GM20000 (cell line): ENCODE measurements around the gene AP1G1.

Experiments used
- DNase-seq: peaks from one replicate; pipeline ENCODE4 v3.0.0; 2012; ENCODE audit warnings: low spot score
- TF ChIP-seq, protein P1 (sequence below): IDR thresholded peaks from 2 replicates; pipeline ENCODE4 v1.5.1; 2012; ENCODE audit warnings: mild to moderate bottlenecking, control low read depth; ENCODE audit errors: extremely low read depth, missing control alignments

The AP1G1 gene

DNA sequence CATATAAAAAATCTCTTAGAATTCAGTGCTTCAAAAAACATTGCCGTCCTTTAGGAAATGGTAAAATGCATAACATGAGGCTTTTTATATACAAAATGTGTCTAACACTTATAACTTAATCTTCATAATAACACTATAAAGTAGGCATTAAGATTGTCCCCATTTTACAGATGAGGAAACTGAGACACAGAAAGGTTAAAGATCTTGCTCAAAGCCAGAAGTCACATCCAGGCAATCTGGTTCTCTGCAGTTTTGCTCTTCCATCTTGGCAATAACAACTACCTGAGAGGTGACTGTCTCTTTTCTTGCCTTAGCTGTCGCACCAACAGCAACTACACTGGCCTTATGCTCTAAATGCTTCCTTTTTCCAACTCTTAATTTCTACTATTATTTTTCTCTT lies 24.5 kb downstream of the AP1G1 start:
- no peak for DNase-seq
- TF ChIP-seq, protein P1, sequence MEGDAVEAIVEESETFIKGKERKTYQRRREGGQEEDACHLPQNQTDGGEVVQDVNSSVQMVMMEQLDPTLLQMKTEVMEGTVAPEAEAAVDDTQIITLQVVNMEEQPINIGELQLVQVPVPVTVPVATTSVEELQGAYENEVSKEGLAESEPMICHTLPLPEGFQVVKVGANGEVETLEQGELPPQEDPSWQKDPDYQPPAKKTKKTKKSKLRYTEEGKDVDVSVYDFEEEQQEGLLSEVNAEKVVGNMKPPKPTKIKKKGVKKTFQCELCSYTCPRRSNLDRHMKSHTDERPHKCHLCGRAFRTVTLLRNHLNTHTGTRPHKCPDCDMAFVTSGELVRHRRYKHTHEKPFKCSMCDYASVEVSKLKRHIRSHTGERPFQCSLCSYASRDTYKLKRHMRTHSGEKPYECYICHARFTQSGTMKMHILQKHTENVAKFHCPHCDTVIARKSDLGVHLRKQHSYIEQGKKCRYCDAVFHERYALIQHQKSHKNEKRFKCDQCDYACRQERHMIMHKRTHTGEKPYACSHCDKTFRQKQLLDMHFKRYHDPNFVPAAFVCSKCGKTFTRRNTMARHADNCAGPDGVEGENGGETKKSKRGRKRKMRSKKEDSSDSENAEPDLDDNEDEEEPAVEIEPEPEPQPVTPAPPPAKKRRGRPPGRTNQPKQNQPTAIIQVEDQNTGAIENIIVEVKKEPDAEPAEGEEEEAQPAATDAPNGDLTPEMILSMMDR, result no peak

DNA sequence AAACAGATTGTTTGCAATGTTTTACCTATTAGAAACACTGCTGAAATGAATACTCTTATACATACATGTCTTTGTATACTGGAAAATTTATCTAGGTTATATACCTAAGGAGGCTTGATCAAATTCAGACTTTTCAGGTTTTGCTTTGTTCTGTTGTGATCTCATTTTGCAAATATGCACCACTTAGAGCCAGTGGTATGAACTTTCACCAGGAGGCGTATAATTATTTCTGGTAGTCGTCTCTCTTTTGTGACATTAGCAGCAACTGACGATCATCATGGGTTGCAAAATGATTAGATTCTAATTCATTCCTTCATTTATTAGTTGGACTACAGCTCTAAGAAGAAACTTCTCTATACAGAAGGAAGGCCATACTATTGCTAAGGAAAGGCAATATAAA lies 26.9 kb downstream of the AP1G1 start:
- TF ChIP-seq, protein P1, result no peak
- DNase-seq, result no peak

DNA sequence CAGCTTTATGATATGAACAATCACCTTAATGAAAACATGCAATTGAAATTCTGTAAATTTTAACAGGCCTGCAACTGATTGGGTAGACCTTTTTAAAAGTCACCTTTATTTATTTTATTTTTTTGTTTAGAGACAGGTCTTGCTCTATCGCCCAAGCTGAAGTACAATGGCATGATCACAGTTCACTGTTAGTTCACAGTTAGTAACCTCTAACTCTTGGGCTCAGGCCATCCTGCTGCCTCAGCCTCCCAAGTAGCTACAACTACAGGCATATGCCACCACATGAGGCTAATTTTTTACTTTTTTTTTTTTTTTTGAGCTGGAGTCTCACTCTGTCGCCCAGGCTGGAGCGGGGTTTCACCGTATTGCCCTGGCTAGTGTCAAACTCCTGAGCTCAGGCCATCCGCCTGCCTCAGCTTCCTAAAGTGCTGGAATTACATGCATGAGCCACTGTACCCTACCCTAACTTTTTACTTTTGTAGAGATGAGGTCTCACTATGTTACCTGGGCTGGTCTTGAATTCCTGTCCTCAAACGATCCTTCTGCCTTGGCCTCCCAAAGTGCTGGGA lies 28.0 kb downstream of the AP1G1 start:
- TF ChIP-seq, protein P1, result no peak
- DNase-seq, result no peak

DNA sequence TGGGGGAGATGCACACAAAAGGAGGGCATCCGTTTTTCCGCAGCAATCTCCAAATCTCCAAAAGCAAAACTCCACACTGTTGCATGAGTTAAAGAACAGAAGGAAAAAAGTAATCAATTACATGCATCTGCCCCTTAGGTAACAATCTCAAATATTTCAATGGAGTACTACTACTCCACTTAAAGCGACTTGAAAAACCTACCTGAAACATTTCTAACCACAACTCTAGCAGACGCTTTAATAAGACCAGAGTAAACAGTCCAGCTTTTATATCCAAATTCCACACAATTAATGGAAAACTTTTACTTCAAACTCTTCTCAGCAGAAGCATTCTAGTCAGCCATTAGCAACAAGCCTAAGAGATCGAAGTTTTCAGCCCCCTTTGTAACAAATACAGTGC lies 29.9 kb downstream of the AP1G1 start:
- DNase-seq, result no peak
- TF ChIP-seq, protein P1, result no peak

DNA sequence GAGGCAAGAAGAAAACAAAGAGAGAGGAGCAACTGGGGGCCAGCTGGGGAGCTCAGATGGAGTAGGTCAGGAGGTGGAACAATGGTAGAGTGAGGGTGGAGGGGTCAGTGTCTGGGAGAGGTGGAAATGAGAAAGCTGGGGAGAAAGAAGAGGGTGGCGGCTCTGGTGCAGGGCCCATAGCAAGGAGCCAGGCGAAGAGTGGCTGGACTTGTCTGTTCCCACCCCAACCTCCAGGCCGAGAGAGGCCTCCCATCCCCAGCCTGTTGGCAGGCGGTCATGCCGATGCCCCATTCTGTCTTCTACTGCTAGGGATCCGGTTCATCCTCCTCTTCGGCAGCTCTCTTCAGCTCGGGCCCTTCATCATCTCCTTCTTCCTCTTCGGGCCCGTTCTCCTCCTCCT lies 31.3 kb downstream of the AP1G1 start:
- TF ChIP-seq, protein P1, result no peak
- no peak for DNase-seq

DNA sequence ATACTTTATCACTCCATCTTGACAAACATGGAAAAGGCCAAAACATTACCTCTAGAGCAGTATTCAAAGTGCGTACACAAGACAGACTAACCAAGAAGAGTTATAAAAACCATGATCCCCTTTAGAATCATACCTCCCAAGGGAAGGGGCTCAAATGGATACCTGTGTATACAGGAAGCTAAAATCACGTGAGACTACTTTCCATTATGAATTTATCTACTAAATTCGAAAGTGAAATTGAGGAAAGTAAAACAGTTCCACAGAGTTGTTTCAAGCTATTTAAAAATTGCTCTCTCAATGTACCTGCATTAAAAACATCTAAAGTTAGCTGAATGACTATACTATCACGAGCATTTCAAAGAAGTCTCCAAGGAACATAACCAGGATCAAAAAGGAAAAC lies 32.7 kb downstream of the AP1G1 start:
- DNase-seq, result peak; percentile 19

DNA sequence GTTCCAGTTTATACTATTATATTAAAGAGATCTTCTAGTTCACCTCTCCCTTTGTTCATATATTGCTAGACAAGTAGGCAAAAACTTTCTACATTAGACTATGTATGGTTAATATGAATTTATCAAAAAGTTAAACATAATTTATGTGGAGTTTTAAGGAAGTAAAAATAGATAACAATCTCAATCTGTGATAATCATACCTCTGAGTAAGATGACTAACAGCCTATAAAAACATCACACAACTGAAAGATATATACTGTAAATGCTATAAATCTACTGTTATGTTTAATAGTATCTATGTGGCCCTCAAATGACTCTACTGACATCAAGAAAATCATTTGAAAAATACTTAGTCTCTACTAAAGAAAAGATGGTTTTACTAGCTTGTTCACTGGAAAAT lies 37.1 kb downstream of the AP1G1 start:
- no peak for DNase-seq

More for the DNA sequence above, 32.7 kb downstream of the AP1G1 start:
- TF ChIP-seq, protein P1, result no peak

More for the DNA sequence above, 37.1 kb downstream of the AP1G1 start:
- TF ChIP-seq, protein P1, result no peak
